GM21619 (cell line): ENCODE data around the gene ATP5IF1.

Source experiments
- ATAC-seq: cut with Tn5 transposase; IDR thresholded peaks from one replicate; pipeline ENCODE4 v1.9.1; 2021; ENCODE audit not compliant: unreplicated experiment

Gene ATP5IF1

DNA sequence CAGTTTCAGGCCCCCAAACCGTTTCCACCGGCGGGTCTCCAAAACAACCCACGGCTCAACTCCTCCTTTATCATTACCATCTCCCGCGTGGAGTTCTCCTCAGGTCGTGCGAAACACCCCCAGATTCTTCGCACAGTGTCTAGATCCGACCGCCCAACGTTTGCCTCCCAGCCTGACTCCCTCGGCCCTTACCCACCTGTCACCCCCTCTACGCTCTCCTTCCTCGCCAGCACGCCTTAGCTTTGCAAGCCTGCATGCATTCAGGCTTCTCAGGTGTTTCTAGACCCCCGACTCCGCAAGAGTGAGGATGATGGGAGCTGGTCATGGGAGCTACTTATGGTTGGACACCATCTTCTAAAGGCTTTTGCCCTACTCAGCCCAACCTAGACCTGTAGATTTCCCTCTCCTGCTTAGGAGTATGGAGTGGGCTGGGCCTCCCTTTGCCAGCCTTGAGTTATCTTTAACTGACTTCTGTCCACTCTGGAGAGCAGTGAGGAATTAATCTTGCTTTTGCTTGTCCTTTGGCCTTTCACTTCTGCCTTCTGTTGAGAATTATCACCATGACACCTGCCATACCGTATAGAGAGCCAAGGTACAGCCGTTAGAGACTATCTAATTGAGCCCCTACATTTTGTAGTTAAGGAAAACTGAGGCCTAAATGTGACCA lies 865 bp downstream of the ATP5IF1 start:
- no peak for ATAC-seq

DNA sequence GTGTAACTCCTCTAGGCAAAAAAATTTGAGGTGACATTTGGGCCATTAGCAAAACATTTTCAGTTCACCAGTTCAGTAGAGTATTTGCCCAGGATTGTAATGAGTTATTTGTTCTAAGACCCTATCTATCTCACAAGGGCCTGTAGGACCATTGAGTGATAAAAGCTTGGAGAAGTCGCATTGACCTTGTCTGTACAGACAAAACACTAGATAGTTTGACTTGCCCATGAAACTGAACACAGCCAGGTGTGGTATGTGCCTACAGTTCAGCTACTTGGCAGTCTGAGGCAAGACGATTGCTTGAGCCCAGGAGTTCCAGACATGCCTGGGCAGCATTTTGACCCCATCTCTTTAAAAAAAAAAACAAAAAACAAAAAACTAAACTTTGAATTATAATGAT lies 3.1 kb downstream of the ATP5IF1 start:
- no peak for ATAC-seq

DNA sequence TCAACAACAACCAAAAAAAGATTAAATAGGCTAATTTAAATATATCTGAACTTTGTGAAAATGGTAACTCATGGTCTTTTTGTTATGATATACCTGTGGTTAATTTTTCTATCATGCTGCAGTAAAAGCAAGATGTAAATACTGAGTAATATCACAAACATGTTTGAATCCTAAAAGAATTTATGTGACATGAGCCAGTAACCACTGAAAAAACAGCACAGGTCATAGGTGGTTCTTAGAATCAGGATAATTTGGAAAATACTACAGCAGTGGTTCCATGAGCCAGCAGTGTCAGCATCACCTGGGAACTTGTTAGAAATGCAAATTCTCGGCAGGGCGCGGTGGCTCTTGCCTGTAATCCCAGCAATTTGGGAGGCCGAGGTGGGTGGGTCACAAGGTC lies 4.1 kb downstream of the ATP5IF1 start:
- ATAC-seq: no peak

GRCh38 chr1:28241638-28242241 lies 5.8 kb downstream of the ATP5IF1 start:
- ATAC-seq: no peak

DNA sequence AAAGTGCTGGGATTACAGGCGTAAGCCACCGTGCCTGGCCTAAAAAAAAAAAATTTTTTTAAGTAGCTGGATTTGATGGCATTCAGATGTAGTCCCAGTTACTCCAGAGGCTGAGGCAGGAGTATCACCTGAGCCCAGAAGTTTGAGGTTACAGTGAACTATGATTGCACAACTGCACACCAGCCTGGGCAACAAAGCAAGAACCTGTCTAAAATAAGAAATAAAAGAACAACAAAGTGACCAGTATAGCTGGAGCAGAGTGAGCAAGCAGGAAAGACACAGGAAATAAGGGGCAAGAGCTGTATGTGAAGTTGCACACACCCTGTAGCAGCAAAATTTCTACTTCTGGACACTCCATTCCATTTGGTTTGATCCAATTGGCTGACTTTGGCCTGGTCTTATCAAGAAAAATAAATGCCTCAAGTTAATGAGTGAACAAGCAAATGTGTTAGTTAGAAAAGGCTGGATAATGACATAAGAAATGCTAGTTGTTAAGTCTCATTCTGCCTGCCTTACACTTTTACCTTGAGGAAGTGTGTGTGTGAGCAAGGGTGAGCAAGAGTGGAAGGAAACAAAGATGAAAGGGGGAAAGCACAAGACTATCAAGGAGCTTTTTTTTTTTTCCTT lies 7.9 kb downstream of the ATP5IF1 start:
- ATAC-seq: no peak

DNA sequence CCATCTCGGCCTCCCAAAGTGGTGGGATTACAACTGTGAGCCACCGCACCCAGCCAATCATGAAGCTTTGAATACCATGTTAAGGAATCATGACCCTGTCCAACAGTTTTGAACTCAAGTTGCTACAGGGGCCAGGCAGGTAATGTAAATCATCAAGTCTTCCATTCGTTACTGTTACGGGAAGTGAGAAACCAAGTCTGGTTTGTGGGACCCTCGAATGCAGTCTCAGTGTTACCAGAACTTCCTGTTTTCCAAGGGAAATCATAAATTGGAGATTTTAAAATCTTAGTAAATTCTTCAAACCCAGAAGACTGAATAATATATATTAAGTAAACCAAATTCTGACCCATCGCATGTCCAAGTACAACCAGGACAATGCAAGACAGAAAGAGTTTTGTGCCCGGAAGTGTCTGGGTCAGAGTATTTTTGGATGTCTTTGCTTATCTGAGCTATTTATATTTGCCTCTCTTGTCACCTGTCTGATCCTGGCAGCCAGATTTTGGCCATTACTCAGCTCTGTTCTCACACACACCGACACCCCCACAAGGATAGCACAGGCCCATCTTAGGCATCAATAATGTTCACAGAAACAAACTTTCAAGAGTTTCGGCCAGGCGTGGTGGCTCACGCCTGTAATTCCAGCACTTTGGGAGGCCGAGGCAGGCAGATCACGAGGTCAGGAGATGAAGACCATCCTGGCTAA lies 8.8 kb downstream of the ATP5IF1 start:
- no peak for ATAC-seq

DNA sequence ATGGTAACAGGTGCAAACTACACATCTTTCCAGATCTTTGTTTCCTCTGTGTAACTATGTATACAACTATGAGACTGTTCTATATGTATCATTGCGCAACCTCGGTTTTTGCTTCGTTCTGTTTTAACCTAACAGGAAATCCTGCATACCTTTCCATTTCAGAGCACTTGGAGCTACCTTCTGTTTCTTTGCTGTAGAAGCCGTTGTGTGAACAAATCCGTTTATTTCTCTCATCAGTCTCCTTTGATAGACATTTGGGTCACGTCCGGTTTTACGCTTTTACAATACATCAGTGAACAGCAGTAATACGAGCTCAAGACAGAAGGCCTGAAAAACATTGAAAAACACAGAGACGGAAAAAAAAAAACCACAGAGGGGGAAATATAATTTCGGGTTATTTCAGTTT lies 10.5 kb downstream of the ATP5IF1 start:
- no peak for ATAC-seq

GRCh38 chr1:28247612-28248272 lies 11.8 kb downstream of the ATP5IF1 start:
- ATAC-seq: no peak

DNA sequence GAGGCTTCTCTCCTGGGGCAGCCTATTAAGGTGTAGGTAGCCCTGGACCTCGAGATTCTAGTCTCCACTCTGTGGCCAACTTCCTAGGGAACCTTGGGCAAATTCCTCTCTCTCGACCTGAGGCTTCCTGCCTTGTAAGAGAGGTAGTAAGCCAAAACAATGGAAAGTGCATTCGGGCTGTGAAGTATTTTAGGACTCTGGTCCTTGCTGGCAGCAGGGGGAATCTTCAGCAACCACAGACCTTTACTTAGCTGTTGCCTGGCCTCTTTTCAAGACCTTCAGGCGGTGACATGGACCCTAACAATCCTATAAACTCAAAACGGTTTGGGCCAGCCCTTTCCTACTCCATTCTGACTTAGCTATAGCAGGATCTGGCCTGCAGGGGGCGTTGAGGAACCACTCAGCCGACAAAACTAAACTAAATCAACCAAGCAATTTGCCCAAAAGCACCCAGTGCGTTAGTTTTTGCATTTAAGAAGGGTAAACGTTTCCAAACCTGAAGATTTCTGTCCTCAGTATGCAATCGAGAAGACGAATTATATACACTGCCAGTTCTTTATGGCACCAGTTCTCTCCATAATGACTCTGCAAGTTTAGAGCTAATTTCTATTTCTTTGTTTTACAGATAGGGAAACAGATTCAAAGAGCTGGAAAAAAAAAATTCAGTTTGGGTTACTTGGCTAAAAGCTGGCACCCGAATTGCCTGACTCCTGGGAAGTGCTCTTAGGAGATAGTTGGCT lies 12.5 kb downstream of the ATP5IF1 start:
- ATAC-seq: no peak

DNA sequence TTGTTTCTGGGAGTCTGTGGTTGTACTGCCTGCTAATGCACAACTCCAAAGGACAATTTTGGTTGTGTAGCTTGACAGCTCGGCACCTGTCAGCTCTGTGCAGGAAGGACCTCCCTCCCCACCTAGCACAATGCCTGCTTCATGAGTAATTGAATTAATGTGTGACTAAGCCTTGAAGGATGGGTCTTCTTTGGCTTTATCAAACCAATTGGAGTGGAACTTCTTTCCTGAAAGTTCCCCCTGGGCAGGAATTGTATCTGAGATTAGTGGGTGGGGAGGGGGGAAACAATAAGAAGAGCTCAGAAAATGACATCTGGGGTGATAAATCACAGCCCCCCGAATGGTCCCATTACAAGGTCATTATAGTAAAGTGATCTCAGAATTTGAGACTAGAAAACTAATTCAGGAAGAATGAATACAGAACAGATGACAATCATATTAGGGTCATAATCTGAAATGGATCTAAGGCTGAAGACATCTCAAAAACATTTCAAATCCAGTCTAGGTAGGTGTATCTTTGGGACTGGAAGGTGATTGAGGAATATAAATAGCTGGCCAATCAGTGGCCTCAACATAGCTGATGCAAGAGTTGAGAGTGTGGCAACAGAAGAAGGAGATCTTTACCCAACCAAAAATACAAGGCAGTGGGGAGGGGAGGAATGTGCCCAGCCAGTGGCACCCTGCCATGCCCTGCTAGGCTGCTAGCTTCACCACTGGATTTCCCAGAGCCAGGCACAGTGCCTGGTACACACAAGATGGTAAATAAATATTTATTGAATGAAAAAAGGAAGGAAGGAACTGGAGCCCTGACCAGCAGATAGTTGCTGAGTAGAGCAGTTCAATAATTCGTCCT lies 13.3 kb downstream of the ATP5IF1 start:
- ATAC-seq: no peak

DNA sequence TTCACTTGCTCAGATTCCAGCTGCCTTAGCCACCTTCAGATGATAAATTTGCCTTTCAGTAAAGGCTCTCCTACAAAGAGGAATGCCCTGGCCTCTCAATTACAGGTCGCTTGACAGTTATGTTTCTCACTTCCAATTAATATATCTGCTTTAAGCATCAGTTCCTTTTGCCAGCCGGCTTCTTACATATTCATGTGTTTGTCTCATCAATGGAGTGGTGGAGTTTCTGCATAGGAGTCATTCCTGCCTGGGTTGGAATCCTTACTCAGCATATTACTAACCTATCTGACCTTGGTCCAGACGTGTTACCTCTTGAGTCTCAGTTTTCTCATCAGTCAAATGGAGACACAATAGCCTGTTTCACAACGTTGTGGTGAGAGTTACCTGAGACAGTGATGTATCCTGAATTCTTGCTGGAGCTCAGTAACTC lies 14.0 kb downstream of the ATP5IF1 start:
- ATAC-seq: no peak

GRCh38 chr1:28256197-28256827 lies 20.4 kb downstream of the ATP5IF1 start:
- no peak for ATAC-seq

DNA sequence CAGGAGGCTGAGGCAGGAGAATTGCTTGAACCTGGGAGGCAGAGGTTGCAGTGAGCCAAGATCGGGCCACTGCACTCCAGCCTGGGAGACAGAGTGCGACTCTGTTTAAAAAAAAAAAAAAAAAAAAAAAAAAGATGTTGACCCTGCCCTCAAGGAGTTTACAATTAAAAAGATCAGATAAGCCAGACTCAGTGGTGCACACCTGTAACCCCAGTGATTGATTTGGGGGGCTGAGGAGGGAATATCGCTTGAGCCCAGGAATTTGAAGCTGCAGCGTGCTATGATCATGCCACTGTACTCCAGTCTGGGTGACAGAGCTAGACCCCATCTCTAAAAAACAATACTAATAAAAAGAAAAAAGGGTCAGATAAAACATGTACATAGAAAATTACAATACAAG lies 21.8 kb downstream of the ATP5IF1 start:
- ATAC-seq: no peak

- ATAC-seq: no peak
Measured at GRCh38 chr1:28258628-28259251, 22.8 kb downstream of the ATP5IF1 start.

GRCh38 chr1:28259252-28259933 lies 23.5 kb downstream of the ATP5IF1 start, which contains the start of gene SESN2:
TSS of gene SESN2 (plus strand) at chr1:28259518. CDS start at chr1:28259848, 330 bp downstream.
- peak; percentile 92 for ATAC-seq

- no peak for ATAC-seq
Measured at GRCh38 chr1:28259934-28260802, 24.2 kb downstream of the ATP5IF1 start.

DNA sequence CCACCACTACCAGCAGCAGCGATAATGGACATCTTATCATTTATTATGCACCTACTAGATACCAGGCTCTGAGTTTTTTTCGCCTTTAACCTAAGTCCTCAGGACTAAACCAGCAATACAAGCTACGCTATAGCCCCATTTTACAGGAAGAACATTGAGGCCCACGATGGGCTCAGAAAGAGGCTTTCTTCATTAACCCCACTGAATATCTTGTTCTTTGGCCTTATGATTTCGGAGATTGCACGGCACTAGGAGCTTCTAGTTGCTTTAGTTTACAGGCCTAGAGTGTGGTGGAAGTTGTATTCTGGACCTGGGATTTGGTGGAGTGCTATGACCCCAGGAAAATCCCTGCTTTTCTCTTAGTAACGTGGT lies 24.9 kb downstream of the ATP5IF1 start:
- no peak for ATAC-seq
